GM12874 (cell line): ENCODE data around the gene PRPS1.

Source experiments
- TF ChIP-seq, protein P1 (sequence below): IDR thresholded peaks from 2 replicates; pipeline ENCODE4 v1.5.1; 2011; ENCODE audit warnings: low read depth, mild to moderate bottlenecking, control low read depth, low read length, moderate library complexity; ENCODE audit not compliant: insufficient read depth

PRPS1 gene

DNA sequence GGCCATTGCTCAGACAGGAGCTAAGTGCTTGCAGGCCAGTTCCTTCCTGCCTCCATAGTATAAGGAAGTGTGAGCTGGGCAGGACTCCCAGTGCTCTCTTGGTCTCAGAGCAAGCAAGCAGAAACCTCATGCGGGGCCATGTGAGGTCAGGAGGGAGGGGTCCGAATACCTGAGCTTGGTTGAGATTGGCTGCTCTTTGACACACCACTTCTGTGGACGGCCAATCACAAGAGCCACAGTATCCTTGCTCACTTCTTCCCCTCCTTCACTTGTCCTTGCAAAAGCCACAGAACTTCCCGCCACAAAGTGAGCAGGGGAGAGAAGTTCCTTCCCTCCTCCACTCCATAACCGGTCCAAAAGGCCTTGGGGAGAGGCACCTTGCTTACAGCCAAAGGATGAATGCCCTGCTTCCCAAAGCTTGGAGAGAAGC is 56.7 kb downstream of the PRPS1 start:
- TF ChIP-seq, protein P1, sequence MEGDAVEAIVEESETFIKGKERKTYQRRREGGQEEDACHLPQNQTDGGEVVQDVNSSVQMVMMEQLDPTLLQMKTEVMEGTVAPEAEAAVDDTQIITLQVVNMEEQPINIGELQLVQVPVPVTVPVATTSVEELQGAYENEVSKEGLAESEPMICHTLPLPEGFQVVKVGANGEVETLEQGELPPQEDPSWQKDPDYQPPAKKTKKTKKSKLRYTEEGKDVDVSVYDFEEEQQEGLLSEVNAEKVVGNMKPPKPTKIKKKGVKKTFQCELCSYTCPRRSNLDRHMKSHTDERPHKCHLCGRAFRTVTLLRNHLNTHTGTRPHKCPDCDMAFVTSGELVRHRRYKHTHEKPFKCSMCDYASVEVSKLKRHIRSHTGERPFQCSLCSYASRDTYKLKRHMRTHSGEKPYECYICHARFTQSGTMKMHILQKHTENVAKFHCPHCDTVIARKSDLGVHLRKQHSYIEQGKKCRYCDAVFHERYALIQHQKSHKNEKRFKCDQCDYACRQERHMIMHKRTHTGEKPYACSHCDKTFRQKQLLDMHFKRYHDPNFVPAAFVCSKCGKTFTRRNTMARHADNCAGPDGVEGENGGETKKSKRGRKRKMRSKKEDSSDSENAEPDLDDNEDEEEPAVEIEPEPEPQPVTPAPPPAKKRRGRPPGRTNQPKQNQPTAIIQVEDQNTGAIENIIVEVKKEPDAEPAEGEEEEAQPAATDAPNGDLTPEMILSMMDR, result no peak

DNA sequence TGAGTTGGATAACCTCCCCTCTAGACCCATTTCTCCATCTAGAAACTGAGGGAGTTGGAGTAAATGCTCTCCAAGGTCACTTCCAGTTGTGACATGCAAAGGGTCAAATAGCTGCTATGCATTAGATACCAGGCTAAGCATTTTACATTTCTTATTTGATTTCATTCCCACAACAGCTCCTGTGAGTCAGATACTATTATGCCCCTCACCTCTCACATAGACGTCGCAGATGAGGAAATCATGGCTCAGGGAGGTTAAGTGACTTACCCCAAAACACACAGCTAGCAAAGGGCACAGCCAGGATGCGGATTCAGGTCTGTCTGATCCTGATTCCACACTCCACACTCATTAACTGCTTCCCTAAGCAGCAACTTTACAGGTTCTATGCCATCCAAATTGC is 57.7 kb downstream of the PRPS1 start:
- TF ChIP-seq, protein P1, result no peak

DNA sequence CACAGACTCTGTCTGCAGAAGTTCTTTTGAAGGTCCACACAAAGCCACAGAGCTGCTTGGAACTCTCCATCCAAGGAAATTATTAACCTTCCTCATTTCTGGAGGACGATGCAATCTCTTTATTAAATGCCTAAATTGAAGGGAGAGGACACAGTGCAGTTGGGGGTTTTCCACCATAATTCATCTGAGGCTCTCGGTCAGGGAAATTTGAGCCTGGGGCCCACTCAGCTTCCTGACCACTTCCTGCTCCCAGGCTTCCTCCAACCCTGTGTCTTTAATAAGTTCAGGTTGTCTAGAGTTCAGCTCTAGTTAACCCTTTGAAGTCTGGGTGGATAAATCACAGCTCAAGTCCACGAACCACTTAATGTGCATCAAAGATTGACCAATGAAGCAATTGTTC is 58.5 kb downstream of the PRPS1 start:
- TF ChIP-seq, protein P1, result no peak

DNA sequence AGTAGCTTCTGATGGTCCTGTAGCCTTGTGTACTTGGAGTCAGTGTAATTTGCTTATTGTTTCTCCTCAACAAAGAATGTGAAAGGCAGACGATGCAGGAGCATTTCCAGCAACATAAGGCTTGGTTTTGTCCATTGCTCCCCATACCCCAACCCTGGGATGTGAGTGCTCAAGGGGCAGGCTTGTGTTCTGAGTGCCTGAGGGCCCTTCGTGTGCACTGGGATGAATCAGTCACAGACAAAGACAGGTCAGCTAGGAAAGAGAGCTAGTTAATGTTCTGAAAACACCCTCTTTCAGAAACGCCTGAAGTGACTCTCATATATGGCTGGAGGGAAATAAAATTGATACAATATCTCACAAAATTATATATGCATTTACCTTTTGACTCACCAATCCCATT is 59.1 kb downstream of the PRPS1 start:
- TF ChIP-seq, protein P1, result no peak

DNA sequence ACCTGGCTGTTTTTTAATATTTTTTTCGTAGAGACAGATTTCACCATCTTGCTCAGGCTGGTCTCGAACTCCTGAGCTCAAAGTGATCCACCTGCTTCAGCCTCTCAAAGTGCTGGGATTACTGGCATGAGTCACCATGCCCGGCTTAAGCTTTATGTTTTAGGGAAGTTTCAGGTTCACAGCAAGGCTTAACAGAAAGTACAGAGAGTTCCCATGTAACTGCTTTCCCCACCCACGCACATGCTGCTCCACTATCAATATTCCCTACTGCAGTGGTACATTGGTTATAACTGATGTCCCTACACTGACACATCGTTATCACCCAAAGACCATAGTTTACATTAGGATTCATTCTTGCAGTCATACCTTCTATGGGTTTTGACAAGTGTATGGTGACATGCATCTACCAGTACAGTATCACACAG is 62.7 kb downstream of the PRPS1 start:
- TF ChIP-seq, protein P1, result no peak

DNA sequence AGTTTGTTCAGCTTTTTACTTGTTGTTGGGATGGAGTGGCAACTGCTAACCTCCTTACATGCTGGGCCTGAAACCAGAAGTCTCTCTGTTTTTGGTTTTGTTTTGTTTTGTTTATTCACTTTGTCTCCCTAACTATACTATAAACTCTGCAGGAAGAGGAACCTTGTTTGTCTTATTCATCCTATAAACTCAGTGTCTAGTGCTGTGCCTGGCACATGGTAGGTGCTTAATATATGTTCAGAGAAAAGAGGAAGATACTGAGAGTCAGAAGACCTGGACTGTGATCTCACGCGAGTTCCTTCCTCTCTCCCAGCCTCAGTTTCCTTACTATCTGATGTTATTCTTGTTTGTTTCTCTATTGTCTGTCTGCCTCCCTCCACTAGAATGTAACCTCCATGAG is 71.3 kb downstream of the PRPS1 start:
- TF ChIP-seq, protein P1, result no peak

DNA sequence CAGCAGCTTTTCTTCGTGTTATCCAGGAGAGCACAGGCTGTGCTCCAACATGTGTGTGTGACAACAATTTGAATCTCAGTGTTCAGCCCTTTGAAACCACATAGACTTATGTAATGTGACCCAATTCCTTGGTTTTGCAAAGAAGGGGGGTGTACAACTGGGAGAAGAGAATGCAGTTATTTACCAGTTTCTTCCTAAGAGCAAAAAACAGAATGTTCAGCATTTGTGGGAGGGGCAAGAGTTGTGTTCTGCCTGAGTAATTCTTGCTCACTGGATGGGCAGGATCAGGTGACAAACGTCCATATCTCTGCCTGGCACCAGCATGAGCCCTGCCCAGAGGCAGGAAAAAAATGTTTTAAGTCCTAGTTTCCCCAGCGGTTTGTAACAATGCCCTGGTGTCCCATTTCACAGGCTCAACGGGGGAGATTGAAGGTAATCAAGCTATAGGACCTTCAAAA is 72.0 kb downstream of the PRPS1 start:
- TF ChIP-seq, protein P1, result no peak
